Thoracic aorta (tissue), 2 donors: ENCODE measurements around the gene STRA6. TPM values are rescaled to one million over a fixed set of nuclear protein-coding genes. Genes with fewer than 3 reads are reported as not detected.
A peak's percentile ranks its signal among the peaks of the same experiment; 100 is the strongest.

Experiments
- ATAC-seq: fragments of 150-250 bp; one replicate; pipeline ENCODE4 v1.8.0; 2017; ENCODE audit warnings: low read depth; ENCODE audit not compliant: insufficient number of reproducible peaks, low FRiP score
- DNase-seq: peaks from one replicate; pipeline ENCODE4 v3.0.0-alpha.2; 2020; ENCODE audit warnings: low spot score
- H3K27ac ChIP-seq, 2 donors: fragments of 200-600 bp; sonication (generic); 1 replicate in 1 of 2; 2 replicates in 1 of 2; pipeline ENCODE4 v1.5.1; 2016; ENCODE audit warnings: mild to moderate bottlenecking in 2 of 2, moderate library complexity in 2 of 2
- H3K27me3 ChIP-seq: fragments of 200-600 bp; sonication (generic); replicated peaks from 2 replicates; pipeline ENCODE4 v1.6.0; 2016; ENCODE audit warnings: mild to moderate bottlenecking; ENCODE audit not compliant: insufficient read depth
- H3K36me3 ChIP-seq: fragments of 200-600 bp; sonication (generic); one replicate; pipeline ENCODE4 v1.5.1; 2016
- H3K4me1 ChIP-seq, 2 donors: fragments of 200-600 bp; sonication (generic); 1 replicate in 1 of 2; 2 replicates in 1 of 2; pipeline versions ENCODE4 v1.5.1 to v1.6.0; 2016; ENCODE audit warnings: low read depth in 2 of 2, mild to moderate bottlenecking in 1 of 2; ENCODE audit not compliant: control insufficient read depth in 1 of 2
- H3K4me3 ChIP-seq: fragments of 200-600 bp; sonication (generic); 2 replicates; pipeline ENCODE4 v1.5.1; 2016; ENCODE audit warnings: mild to moderate bottlenecking
- H3K9me3 ChIP-seq: fragments of 200-600 bp; sonication (generic); 2 replicates; pipeline ENCODE4 v1.5.1; 2016
- CTCF ChIP-seq: fragments of 200-600 bp; sonication (generic); IDR thresholded peaks from one replicate; pipeline ENCODE4 v1.5.1; 2019; ENCODE audit warnings: antibody characterized with exemption
- total RNA-seq, 2 donors: library from RNA; depleted of rRNA; stranded (reverse); fragments of >200 nt; gene quantifications; one replicate each; pipeline versions ENCODE4 v1.1.0 to v1.2.3, GENCODE V29; 2016

Gene STRA6
- total RNA-seq, 2 donors from 2014 or later = 0.28 TPM; not detected in 1

DNA sequence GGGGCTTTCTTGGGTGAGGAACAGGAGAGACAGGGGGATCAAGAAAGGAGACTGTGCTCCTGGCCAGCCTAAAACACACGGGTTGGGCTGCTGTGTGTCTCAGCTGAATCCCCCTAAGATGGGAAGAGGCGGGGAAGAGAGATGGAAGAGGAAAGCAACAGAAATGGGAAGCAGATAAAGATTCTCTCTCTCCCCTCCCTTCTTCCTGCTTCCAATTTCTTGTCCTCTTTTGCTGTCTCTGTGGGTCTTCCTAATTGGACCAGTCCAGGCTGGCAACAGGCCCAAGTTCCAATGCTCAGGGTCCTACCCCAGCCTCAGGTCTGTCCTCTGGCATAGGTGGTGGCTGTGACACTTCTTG is 65.1 kb downstream of the STRA6 start:
- H3K27ac ChIP-seq = no peak overlapping the region
- H3K4me3 ChIP-seq = no peak overlapping the region
- DNase-seq = no peak
- no peak for TF ChIP-seq CTCF
- H3K36me3 ChIP-seq = no peaks in the 10 kb centered on the region
- H3K9me3 ChIP-seq = no peaks in the 10 kb centered on the region
- H3K4me1 ChIP-seq = peaks cover 11 to 19% of the 10 kb centered on the region in 2 donors
- peaks cover 18% of the 10 kb centered on the region for H3K27me3 ChIP-seq
- no peak for ATAC-seq

DNA sequence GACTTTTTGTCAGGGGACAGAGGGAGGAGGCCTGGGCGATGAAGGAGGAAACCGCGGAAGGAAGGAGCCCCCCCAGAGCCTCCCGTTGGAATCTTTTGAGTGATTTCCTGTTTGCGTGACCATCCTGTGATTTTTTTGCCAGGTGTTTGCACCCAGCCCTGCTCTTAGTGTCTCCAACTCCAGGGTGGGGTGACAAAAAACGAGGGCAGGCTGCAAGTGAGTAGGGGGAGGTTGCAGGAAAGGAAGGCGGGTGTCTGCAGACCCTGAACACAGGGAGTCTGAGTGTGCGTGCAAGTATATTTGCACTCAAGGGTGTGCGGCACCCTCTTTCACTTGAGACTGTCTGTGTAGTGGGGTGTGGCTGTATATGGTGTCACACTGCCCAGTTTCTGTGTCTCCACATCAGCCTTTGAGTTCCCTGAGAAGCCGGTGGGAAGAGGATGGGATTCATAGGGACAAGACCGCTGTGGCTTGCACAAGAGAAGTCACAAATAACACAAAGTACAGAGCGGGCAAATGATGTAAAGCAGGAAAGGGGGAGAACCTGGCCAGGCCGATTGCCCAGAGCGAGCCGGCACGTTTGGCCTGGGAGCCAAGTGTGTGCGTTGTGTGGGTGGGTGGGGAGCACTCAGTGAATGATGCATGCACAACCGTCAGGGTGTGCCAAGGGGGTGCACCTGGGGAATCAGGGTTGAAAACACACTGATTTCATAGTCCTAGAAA is 65.6 kb downstream of the STRA6 start:
- peaks cover 11 to 19% of the 10 kb centered on the region in 2 donors for H3K4me1 ChIP-seq
- H3K36me3 ChIP-seq = no peaks in the 10 kb centered on the region
- ATAC-seq (no peak), DNase-seq (no peak)
- peak overlapping the region; percentile 69 for H3K4me3 ChIP-seq
- H3K27me3 ChIP-seq = peaks cover 22% of the 10 kb centered on the region
- TF ChIP-seq CTCF = no peak
- H3K27ac ChIP-seq = no peak overlapping the region
- no peaks in the 10 kb centered on the region for H3K9me3 ChIP-seq

- ATAC-seq (no peak), DNase-seq (no peak)
- Histone ChIP-seq H3K4me1 (peaks cover 11 to 19% of the 10 kb centered on the region in 2 donors), H3K27ac (no peak overlapping the region), H3K36me3 (no peaks in the 10 kb centered on the region), H3K4me3 (peak overlapping the region; percentile 69), H3K27me3 (peaks cover 26% of the 10 kb centered on the region), H3K9me3 (no peaks in the 10 kb centered on the region)
- no peak for TF ChIP-seq CTCF
Measured at GRCh38 chr15:74136540-74136813, 66.1 kb downstream of the STRA6 start.

DNA sequence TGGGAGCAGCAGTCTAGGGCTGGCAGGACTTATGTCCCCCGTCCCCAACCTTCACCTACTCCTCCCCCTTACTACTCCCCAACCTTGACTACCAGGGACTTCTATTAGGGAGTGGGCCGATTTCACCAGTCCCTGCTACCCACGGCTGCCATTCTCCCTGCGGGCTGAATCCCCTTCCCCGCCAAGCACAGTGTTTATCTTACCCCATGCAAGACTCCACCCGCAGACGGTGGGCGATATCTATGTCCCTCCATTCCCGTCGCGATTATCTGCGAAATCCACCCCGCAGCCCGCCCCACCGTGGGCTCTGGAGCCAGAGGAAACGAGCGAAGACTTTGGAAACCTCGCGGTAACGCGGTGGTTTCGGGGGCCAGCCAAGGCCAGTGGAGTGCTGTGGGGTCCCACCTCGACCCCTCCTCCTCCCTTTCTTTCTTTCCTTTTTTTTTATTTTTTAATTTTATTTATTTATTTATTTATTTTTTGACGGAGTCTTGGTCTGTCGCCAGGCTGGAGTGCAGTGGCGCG is 67.5 kb downstream of the STRA6 start:
- no peak for TF ChIP-seq CTCF
- DNase-seq (no peak), ATAC-seq (no peak)
- peak overlapping the region; percentile 69 for H3K4me3 ChIP-seq
- peaks cover 15 to 25% of the 10 kb centered on the region in 2 donors for H3K4me1 ChIP-seq
- no peaks in the 10 kb centered on the region for H3K9me3 ChIP-seq
- peaks cover 29% of the 10 kb centered on the region for H3K27me3 ChIP-seq
- H3K36me3 ChIP-seq = no peaks in the 10 kb centered on the region
- no peak overlapping the region for H3K27ac ChIP-seq

DNA sequence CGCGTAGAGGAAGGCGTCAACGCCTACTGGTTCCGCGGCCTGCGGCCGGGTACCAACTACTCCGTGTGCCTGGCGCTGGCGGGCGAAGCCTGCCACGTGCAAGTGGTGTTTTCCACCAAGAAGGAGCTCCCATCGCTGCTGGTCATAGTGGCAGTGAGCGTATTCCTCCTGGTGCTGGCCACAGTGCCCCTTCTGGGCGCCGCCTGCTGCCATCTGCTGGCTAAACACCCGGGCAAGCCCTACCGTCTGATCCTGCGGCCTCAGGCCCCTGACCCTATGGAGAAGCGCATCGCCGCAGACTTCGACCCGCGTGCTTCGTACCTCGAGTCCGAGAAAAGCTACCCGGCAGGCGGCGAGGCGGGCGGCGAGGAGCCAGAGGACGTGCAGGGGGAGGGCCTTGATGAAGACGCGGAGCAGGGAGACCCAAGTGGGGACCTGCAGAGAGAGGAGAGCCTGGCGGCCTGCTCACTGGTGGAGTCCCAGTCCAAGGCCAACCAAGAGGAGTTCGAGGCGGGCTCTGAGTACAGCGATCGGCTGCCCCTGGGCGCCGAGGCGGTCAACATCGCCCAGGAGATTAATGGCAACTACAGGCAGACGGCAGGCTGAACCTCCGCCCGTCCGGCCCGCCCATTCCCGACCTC is 68.1 kb downstream of the STRA6 start:
- Histone ChIP-seq H3K4me1 (peaks cover 18 to 29% of the 10 kb centered on the region in 2 donors), H3K27me3 (peaks cover 29% of the 10 kb centered on the region), H3K4me3 (no peak overlapping the region), H3K27ac (no peak overlapping the region), H3K9me3 (no peaks in the 10 kb centered on the region), H3K36me3 (no peaks in the 10 kb centered on the region)
- ATAC-seq = no peak
- TF ChIP-seq CTCF = peak; percentile 24
- DNase-seq = no peak
